ENCODE data around the gene LRRC4C.

- TF ChIP-seq CTCF (conservative IDR thresholded peaks at IDR 0.05 in 1 of 2, IDR thresholded peaks at IDR 0.05 in 1 of 2; ENCODE audit: low read depth in 1 of 2, low read length in 2 of 2) (no peak), EZH2 (IDR thresholded peaks at IDR 0.05; ENCODE audit: low read length, missing control alignments) (no peak)
Observed at GRCh38 chr11:40226654-40227053, 1232.8 kb downstream of the LRRC4C start.

All from fibroblast of lung (primary cell).